Sigmoid colon (tissue), 7 donors: ENCODE data around the gene MPV17L. TPM values are rescaled to one million over a fixed set of nuclear protein-coding genes. Genes with fewer than 3 reads are reported as not detected.
"Not testable (repeated sequence)": the region's sequence is repeated elsewhere in the genome, so short reads cannot be mapped to it uniquely, and the experiment has no call there.

Experiments used
- DNase-seq: peaks from one replicate; pipeline ENCODE4 v3.0.0-alpha.2; 2019
- H3K27ac ChIP-seq, 4 donors: fragments of 200-600 bp; sonication (generic); one replicate each; pipeline ENCODE4 v1.5.1; 2016 to 2019; ENCODE audit warnings: mild to moderate bottlenecking in 1 of 4
- H3K27me3 ChIP-seq, 3 donors: fragments of 200-600 bp; sonication (generic); one replicate each; pipeline ENCODE4 v1.5.1; 2019; ENCODE audit warnings: mild to moderate bottlenecking in 1 of 3
- H3K36me3 ChIP-seq, 4 donors: fragments of 200-600 bp; sonication (generic); one replicate each; pipeline ENCODE4 v1.5.1; 2016 to 2019
- H3K4me1 ChIP-seq, 4 donors: fragments of 200-600 bp; sonication (generic); one replicate each; pipeline ENCODE4 v1.5.1; 2017 to 2019
- H3K4me3 ChIP-seq, 4 donors: fragments of 200-600 bp; sonication (generic); one replicate each; pipeline ENCODE4 v1.5.1; 2017 to 2019; ENCODE audit warnings: mild to moderate bottlenecking in 2 of 4, moderate library complexity in 1 of 4
- H3K9me3 ChIP-seq, 4 donors: fragments of 200-600 bp in 3 of 4; sonication (generic) in 3 of 4; one replicate each; pipeline versions ENCODE4 v1.5.1 to v1.6.1; 2013 to 2019
- EP300 ChIP-seq, 4 donors: sonication (generic); formaldehyde crosslinking; IDR thresholded peaks; one replicate each; pipeline ENCODE4 v1.6.1; 2017; ENCODE audit warnings: antibody characterized with exemption in 4 of 4
- POLR2A ChIP-seq, 2 donors: fragments of 450-650 bp; IDR thresholded peaks; one replicate each; pipeline ENCODE4 v1.6.1; 2016; ENCODE audit warnings: antibody characterized with exemption in 2 of 2, mild to moderate bottlenecking in 2 of 2, moderate library complexity in 2 of 2
- POLR2AphosphoS5 ChIP-seq, 4 donors: sonication (generic); formaldehyde crosslinking; IDR thresholded peaks; one replicate each; pipeline ENCODE4 v1.6.1; 2017; ENCODE audit warnings: antibody characterized with exemption in 4 of 4
- WGBS, 2 donors: extraction: QIAGEN DNeasy Blood & Tissue Kit; methylation state at CpG; one replicate each; pipeline ENCODE4 v1.1.7; 2013; 5-methylcytosine and 5-hydroxymethylcytosine counted together
- intact Hi-C: fragments of 100-400 bp; cut with DNase I; formaldehyde crosslinking; loops from one replicate; pipeline ENCODE4 v1.15.1; 2023
- polyA plus RNA-seq, 3 donors: library from polyadenylated mRNA; stranded (reverse); fragments of 200-250 nt; gene quantifications; one replicate each; pipeline ENCODE4 v1.2.3, GENCODE V29; 2013
- total RNA-seq, 4 donors: library from RNA; depleted of rRNA; stranded (reverse); fragments of >200 nt; gene quantifications; one replicate each; pipeline ENCODE4 v1.1.0, GENCODE V29; 2016
- TF ChIP-seq, protein P1 (sequence below), 4 experiments: fragments of 450-650 bp in 3 of 4; fragments of 200-600 bp in 1 of 4; IDR thresholded peaks; one replicate each; pipeline ENCODE4 v1.5.1; 2016 to 2019; ENCODE audit warnings: antibody characterized with exemption in 4 of 4, mild to moderate bottlenecking in 3 of 4, moderate library complexity in 2 of 4
- donor health status: healthy with polysubstance abuse.
- donor health status: Bipolar disorder and iron deficiency.
- donor health status: healthy.

MPV17L gene
- total and polyA plus RNA-seq, 7 donors: 1.8 to 13.9 (median 8.9) TPM

DNA sequence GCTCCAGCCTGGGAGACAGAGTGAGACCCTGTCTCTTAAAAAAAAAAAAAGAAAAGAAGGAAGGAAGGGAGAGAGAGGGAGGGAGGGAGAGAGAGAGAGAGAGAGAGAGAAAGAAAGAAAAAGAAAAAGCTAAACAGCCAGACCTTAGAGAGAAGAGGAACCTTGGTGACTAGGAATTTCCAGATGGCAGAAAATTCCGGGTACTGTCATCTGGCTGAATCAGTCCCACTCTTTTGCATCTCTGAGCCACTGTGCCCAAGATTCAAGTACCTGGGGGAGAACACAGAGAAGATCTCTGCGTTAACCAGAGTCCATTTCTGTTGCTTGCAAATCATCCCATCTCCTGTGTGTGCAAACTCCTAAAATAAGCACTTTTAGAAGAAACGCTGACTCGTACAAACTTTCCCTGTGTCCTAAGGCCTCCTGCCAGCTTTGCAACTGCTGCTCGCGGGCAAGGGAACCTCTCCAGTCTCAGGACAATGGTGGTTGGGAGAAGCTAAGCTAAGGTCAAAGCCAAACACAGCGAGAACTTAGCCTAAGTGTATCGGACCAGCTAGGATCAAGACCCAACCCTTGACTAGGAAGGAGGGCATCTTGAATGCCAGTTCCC, 56.8 kb downstream of the MPV17L start:
- intact Hi-C loops: no loop called here
- TF ChIP-seq, protein P1, sequence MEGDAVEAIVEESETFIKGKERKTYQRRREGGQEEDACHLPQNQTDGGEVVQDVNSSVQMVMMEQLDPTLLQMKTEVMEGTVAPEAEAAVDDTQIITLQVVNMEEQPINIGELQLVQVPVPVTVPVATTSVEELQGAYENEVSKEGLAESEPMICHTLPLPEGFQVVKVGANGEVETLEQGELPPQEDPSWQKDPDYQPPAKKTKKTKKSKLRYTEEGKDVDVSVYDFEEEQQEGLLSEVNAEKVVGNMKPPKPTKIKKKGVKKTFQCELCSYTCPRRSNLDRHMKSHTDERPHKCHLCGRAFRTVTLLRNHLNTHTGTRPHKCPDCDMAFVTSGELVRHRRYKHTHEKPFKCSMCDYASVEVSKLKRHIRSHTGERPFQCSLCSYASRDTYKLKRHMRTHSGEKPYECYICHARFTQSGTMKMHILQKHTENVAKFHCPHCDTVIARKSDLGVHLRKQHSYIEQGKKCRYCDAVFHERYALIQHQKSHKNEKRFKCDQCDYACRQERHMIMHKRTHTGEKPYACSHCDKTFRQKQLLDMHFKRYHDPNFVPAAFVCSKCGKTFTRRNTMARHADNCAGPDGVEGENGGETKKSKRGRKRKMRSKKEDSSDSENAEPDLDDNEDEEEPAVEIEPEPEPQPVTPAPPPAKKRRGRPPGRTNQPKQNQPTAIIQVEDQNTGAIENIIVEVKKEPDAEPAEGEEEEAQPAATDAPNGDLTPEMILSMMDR (IDR thresholded peaks at IDR 0.05): no peak
- TF ChIP-seq POLR2A (IDR thresholded peaks at IDR 0.05) (no peak), EP300 (IDR thresholded peaks at IDR 0.05) (no peak), POLR2AphosphoS5 (IDR thresholded peaks at IDR 0.05) (no peak)
- DNase-seq: no peak
- Histone ChIP-seq H3K27ac (no peak overlapping the region), H3K27me3 (no peaks in the 10 kb centered on the region), H3K9me3 (no peaks in the 10 kb centered on the region), H3K4me1 (no peaks in the 10 kb centered on the region), H3K36me3 (no peaks in the 10 kb centered on the region), H3K4me3 (no peak overlapping the region)
- WGBS, 2 donors: 86 to 87% methylated on average over 8 of the region's 8 CpGs

DNA sequence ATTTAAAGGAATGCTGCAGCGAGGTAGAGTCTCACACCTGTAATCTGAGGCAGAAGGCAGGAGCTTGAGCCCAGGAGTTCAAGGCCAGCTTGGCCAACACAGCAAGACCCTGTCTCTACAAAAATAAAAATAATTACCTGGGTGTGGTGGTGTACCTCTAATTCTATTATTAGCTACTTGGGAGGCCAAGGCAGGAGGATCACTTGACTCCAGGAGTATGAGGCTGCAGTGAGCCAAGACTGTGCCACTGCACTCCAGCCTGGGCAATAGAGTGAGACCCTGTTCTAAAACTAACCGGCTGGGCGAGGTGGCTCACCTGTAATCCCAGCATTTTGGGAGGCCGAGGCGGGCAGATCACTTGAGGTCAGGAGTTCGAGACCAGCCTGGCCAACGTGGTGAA, 57.7 kb downstream of the MPV17L start:
- H3K27me3 ChIP-seq, H3K9me3 ChIP-seq, H3K4me3 ChIP-seq, H3K27ac ChIP-seq, DNase-seq, H3K4me1 ChIP-seq, H3K36me3 ChIP-seq, intact Hi-C loops: not testable (repeated sequence)
- 89 to 90% methylated on average over 7 of the region's 7 CpGs for WGBS, 2 donors

DNA sequence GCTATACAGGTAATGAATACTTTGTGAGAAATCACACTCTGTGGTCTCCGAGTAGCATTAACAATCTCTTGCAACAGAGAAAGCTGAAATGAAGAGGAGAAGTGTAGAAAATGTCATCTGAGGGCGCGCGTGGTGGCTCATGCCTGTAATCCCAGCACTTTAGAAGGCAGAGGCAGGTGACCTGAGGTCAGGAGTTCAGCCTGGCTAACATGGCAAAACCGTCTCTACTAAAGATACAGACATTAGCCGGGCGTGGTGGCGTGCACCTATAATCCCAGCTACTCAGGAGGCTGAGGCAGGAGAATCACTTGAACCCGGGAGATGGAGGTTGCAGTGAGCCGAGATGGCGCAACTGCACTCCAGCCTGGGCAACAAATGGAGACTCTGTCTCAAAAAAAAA, 59.4 kb downstream of the MPV17L start:
- H3K9me3 ChIP-seq, DNase-seq, H3K36me3 ChIP-seq, H3K27me3 ChIP-seq, H3K4me3 ChIP-seq, H3K4me1 ChIP-seq, H3K27ac ChIP-seq, intact Hi-C loops: not testable (repeated sequence)
- WGBS, 2 donors: 77 to 93% methylated on average over 11 of the region's 11 CpGs

DNA sequence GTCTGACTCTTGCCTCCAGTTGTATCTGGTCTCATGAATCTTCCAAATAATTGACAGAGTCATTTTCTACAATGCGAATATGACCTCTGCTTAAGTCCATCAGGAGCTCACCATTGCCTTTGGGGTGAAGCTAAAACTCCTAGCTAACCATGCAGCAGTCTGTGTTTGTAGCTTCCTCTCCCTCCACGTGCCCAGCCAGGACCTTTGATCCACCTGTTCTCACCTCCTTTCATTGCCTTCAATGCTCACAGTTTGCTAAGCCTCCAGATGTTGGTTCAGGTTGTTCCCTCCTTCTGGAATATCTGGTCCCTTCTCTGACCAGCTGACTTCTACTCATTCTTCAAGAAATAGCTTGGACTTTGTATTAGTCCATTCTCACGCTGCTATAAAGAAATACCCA, 61.8 kb downstream of the MPV17L start:
- no peak for DNase-seq
- intact Hi-C loops: no loop called here
- Histone ChIP-seq H3K36me3 (no peaks in the 10 kb centered on the region), H3K4me3 (no peak overlapping the region), H3K27ac (no peak overlapping the region), H3K4me1 (no peaks in the 10 kb centered on the region), H3K27me3 (no peaks in the 10 kb centered on the region), H3K9me3 (no peaks in the 10 kb centered on the region)
- WGBS, 2 donors: 72 to 83% methylated on average over 3 of the region's 3 CpGs
- TF ChIP-seq, protein P1 (IDR thresholded peaks at IDR 0.05): no peak

DNA sequence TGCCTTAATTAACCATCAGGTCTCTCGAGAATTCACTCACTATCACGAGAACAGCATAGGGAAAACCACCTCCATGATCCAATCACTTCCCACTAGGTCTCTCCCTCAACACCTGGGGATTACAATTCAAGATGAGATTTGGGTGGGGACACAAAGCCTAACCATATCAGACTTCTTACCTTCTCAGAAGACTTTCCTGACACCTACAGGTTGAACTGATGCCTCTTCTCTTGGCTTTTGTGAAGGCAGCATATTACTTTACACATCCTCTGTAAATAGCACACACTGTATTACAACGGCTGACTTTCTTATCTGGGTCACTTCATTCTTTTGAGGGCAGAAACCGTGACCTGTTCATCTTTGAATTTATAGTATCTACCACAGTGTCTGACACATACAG, 62.4 kb downstream of the MPV17L start:
- Histone ChIP-seq H3K27ac (no peak overlapping the region), H3K4me3 (no peak overlapping the region), H3K36me3 (no peaks in the 10 kb centered on the region), H3K9me3 (no peaks in the 10 kb centered on the region), H3K27me3 (no peaks in the 10 kb centered on the region), H3K4me1 (no peaks in the 10 kb centered on the region)
- 60 to 70% methylated on average over 4 of the region's 4 CpGs for WGBS, 2 donors
- intact Hi-C loops: no loop called here
- DNase-seq: no peak
- TF ChIP-seq, protein P1 (IDR thresholded peaks at IDR 0.05): no peak
- TF ChIP-seq POLR2A (IDR thresholded peaks at IDR 0.05) (no peak), POLR2AphosphoS5 (IDR thresholded peaks at IDR 0.05) (no peak), EP300 (IDR thresholded peaks at IDR 0.05) (no peak)

DNA sequence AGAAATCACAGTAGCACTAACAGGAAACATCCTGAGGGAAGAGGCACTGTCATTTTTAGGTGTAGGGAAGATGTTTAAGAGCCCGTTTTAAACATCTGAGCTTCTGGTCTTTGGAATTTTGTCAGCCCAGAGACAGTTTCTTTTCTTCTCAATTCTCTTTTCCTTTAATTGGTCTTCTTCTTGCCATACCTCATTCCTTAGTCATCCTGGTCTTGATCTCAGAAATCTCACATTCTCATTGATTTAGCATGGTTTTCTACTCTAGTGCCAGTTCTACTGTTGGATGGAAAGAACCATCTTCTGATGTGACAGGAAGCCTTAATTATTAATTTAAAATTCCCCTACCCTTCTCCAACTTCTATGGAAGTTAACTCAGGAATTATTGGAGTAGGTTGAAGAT, 64.2 kb downstream of the MPV17L start:
- no peaks in the 10 kb centered on the region for H3K27me3 ChIP-seq
- no peaks in the 10 kb centered on the region for H3K9me3 ChIP-seq
- intact Hi-C loops: no loop called here
- no peak overlapping the region for H3K27ac ChIP-seq
- no peak for DNase-seq
- no peak overlapping the region for H3K4me3 ChIP-seq
- TF ChIP-seq POLR2A (IDR thresholded peaks at IDR 0.05) (no peak), EP300 (IDR thresholded peaks at IDR 0.05) (no peak), POLR2AphosphoS5 (IDR thresholded peaks at IDR 0.05) (no peak)
- TF ChIP-seq, protein P1 (IDR thresholded peaks at IDR 0.05): no peak
- H3K36me3 ChIP-seq: no peaks in the 10 kb centered on the region
- 91 to 93% methylated on average over 1 of the region's 1 CpG for WGBS, 2 donors
- H3K4me1 ChIP-seq: no peaks in the 10 kb centered on the region
